Measurements from ENCODE around the gene ADAMTS2.

ADAMTS2 gene

DNA sequence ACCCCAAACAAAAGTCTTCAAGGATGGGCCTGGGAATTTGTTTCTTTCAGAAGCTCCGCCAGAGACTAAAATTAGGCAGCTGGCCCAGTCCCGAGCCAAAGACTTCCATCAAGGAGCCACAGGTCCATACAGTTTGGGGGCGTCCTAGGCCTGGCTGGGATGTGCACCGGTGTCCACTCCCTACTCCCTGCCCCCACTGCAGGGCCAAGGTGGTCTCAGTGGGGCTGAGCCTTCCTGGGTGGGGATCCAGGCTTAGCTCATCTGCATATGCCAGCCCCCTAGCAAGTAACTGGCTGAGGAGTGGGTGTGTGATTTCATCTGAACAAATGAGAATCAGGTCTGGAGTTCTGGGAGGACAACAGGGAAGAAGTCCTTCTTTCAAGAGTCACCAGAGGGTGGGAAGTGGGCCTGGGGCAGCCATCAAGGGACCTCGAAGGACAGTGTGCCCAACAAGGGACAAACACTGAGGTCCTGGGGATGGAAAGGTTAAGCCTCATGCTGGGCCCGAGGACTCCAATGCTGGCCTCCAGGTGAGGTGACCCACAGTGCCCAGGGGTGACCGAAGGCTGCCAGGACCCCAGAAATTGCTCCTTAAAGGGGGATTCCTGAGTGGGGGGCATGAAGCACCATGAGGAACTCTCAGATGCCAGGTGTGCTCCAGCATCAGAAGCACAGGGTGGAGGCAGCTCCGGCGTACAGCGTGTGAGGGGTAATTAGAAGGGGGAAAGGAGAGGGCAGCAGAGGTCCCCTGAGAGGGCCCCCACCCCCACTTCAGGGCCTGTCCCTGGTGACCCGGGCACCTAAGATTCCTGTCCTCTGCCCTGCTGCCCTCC lies 193.8 kb downstream of the ADAMTS2 start:
- in situ Hi-C loops (cut with MboI; ENCODE audit: low sequenced_read_pairs) = no loop called here

GRCh38 chr5:179150011-179150410 lies 195.2 kb downstream of the ADAMTS2 start:
- in situ Hi-C loops (cut with MboI; ENCODE audit: low sequenced_read_pairs) = no loop called here

GRCh38 chr5:179149278-179149677 lies 196.0 kb downstream of the ADAMTS2 start:
- in situ Hi-C loops (cut with MboI; ENCODE audit: low sequenced_read_pairs) = no loop called here

DNA sequence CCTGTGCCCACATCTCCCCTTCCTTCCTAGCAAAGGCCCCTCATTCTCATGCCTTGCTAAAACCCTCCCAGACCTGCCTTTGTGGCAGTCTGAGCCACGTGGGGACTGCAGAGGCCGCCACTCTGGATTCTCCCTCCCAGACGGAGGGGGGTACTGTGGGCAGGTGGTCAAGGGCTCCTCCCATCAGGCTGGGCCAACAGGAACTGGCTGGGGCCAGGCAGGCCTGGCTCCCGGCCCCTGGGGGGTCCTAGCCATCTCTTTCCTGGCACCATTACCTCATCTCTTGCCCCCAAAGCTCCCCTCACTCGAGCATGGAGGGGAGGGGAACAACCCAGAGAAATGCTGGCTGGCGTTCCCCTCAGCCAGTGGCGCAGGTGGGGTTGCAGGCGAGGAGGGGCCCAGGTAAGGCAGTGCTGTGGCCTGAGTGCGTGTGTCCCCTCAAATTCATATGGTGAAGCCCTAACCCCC lies 196.5 kb downstream of the ADAMTS2 start:
- in situ Hi-C loops (cut with MboI; ENCODE audit: low sequenced_read_pairs) = no loop called here

GRCh38 chr5:179147991-179148702 lies 197.1 kb downstream of the ADAMTS2 start:
- in situ Hi-C loops (cut with MboI; ENCODE audit: low sequenced_read_pairs) = no loop called here

GRCh38 chr5:179146277-179146676 lies 199.0 kb downstream of the ADAMTS2 start:
- in situ Hi-C loops (cut with MboI; ENCODE audit: low sequenced_read_pairs) = no loop called here

GRCh38 chr5:179143446-179143845 lies 201.8 kb downstream of the ADAMTS2 start:
- in situ Hi-C loops (cut with MboI; ENCODE audit: low sequenced_read_pairs) = no loop called here

DNA sequence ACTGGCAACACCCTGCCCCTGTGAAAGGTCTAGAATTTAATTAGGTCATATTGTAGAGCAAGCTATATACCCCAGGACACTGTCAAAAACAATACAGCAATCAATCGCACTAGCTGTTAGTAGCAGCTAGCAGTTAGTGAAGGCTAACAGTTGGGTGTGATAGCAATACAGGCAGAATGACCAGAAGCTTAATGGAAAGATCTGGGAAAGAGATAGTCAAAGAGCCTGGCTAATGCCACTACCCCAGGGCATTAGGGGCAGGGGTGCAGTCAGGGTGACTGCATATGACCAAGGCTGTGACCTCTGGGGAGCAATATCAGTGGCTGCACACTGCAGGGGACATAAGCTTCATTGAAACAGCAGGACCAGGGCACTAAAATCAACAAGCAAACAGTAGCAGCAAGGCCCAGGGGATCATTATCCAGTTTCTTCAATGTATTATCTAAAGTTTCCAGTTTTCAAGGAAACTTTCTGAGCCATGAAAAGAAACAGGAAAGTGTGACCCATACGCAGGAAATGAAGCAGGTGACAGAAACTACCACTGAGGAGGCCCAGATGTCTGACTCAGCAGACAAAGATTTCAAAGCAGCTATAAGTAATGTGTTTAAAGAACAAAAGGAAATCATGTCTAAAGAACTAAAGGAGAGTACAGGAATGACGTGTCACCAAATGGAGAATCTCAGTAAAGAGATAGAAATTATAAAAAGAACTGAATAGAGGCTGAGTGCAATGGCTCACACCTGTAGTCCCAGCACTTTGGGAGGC lies 202.6 kb downstream of the ADAMTS2 start:
- in situ Hi-C loops (cut with MboI; ENCODE audit: low sequenced_read_pairs) = no loop called here

- in situ Hi-C loops (cut with MboI; ENCODE audit: low sequenced_read_pairs) = no loop called here
Measured at GRCh38 chr5:179141867-179142266, 203.4 kb downstream of the ADAMTS2 start.

DNA sequence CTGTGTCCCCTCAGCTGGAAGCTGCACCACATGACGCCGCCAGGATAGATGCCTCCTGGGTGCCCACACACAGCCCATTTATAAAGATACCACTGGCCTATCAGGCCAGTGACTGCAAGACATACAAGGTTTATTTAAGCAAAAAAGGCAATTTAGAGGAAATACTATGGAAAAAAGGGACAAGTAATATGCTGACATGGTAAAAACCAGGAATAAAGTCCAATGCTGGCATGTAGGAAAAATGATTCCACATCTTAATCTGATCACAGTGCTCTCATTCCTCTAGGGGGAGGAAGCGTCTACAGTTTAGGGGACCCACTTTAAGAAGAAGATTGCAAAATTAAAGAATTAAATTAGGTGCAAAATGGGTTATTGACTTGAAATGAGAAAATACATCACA lies 205.0 kb downstream of the ADAMTS2 start:
- in situ Hi-C loops (cut with MboI; ENCODE audit: low sequenced_read_pairs) = no loop called here

GRCh38 chr5:179139936-179140235 lies 205.4 kb downstream of the ADAMTS2 start:
- in situ Hi-C loops (cut with MboI; ENCODE audit: low sequenced_read_pairs) = no loop called here

DNA sequence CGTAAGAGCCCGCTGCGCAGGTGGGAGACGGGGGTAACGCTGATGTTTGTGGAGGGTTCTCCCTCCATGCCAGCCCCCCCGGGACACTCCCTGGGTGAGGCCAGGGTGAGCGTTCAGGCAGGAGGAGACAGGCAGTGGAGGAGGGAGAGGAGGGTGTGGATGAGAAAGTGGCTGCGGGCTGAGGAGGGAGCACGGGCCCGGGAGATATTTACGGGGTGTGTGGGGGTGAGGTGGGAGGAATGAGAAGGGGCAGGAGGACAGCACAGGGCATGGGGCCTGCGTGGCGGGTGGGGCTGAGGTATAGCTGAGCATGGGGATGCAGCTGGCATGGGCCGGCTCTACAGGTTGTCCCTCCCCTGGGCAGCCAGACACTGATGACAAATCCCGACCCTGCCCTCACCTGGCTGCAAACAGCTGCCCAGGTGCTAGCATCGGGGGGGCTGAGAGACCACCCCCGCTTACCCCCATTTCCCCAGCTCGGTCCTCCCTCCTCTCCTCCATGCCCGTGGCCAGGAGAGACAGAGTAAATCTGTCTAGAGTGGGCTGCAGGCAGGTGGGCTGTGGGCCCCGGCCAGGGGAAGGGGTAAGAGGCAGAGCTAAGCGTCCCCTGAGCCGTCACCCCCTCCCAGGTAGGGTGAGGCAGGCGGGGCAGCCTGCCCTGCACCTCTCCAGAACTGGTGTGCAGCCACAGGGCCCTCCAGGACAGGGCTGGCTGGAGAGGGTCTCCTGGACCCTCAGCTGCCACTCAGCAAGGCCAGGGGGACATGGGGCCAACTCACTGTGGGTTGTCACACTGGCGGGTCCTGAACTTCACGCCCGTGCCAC lies 205.9 kb downstream of the ADAMTS2 start:
- in situ Hi-C loops (cut with MboI; ENCODE audit: low sequenced_read_pairs) = no loop called here

DNA sequence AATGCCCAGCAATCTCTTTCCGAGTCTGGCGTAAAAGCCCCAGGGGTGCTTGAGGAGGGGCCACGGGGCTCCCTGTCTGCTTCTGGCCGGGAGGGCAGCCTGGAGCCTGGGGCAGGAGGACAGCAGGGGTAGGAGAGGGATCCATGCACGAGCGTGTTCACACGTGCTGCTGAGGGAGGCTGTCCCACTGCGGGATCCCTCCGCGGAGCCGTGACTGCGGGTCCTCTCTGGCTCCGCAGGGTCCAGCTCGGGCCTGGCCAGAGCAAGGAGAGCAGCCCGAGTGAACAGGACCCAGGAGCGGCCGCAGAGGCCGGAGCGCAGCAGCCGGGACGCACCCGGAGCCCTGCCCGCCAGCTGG lies 206.7 kb downstream of the ADAMTS2 start:
- in situ Hi-C loops (cut with MboI; ENCODE audit: low sequenced_read_pairs) = no loop called here

- in situ Hi-C loops (cut with MboI; ENCODE audit: low sequenced_read_pairs) = no loop called here
Measured at GRCh38 chr5:179137643-179138567, 207.4 kb downstream of the ADAMTS2 start.

DNA sequence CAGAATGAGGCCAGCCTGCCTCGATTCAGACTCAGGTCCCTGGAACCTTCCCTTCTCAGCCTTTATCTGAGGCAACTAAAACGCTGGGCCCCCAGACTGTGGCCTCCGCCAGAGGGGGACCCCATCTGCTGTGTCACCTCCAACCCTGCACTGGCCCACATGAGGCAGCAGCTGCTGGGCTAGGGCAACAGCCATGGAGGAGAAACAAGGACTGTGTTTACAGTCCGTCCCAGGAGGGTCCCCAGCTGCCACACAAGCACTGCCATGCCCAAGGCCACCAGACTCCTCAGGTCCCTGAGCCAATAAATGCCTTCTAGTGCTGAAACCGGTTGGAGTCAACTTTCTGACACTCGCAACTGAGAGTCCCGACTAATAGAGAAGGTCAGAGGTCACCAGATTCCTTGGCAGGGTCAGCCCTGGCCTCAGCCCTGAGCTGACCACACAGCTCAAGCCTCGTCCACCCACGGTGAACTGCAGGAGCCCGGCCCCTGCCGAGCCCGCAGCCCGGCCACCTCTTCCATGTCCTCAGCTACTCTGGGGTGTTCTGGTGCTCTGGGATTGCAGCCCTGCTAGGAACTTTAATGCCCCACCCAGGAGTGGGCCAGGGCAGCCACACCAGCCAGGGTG lies 208.1 kb downstream of the ADAMTS2 start:
- in situ Hi-C loops (cut with MboI; ENCODE audit: low sequenced_read_pairs) = no loop called here

DNA sequence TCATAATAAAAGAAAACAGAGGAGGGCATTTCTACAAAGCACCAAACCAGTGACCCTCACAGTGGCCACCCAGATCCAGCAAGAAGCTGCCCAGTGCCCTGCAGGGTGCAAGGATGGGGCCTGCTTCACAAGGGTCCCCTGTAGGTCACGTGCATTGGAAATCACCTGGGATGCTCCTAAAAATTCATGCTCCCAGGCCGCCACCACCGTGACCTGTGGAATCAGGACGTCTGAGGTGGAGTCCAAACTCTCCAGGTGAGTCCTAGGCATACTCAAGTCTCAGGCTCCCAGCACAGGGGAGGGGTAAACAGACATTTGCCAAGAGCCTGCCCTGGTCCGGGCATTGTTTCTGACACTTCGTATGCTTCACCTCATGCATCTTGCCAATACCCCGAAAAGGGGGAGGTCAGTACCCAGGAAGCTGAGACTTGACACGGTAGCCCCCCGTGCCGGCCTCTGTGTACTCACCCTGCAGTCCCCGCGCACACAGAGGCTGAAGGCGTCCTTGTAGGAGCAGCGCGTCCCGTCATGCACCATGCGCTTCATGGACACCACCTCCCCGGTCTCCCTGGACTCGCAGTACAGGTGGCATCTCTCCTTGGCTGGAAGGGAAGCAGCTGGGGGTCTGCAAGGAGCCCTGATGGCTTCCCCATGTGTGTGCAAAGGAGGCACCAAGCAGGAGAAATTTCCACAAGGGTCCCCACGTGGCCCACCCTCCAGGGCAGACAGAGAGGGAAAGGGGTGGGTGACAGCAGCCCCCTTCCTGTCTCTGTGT lies 209.6 kb downstream of the ADAMTS2 start:
- in situ Hi-C loops (cut with MboI; ENCODE audit: low sequenced_read_pairs) = no loop called here

GRCh38 chr5:179135006-179135405 lies 210.3 kb downstream of the ADAMTS2 start:
- in situ Hi-C loops (cut with MboI; ENCODE audit: low sequenced_read_pairs) = no loop called here

- in situ Hi-C loops (cut with MboI; ENCODE audit: low sequenced_read_pairs) = no loop called here
Measured at GRCh38 chr5:179134511-179134910, 210.8 kb downstream of the ADAMTS2 start.

Data from hTERT RPE-1 (cell line).